ENCODE measurements around the gene NUMBL.

NUMBL gene

DNA sequence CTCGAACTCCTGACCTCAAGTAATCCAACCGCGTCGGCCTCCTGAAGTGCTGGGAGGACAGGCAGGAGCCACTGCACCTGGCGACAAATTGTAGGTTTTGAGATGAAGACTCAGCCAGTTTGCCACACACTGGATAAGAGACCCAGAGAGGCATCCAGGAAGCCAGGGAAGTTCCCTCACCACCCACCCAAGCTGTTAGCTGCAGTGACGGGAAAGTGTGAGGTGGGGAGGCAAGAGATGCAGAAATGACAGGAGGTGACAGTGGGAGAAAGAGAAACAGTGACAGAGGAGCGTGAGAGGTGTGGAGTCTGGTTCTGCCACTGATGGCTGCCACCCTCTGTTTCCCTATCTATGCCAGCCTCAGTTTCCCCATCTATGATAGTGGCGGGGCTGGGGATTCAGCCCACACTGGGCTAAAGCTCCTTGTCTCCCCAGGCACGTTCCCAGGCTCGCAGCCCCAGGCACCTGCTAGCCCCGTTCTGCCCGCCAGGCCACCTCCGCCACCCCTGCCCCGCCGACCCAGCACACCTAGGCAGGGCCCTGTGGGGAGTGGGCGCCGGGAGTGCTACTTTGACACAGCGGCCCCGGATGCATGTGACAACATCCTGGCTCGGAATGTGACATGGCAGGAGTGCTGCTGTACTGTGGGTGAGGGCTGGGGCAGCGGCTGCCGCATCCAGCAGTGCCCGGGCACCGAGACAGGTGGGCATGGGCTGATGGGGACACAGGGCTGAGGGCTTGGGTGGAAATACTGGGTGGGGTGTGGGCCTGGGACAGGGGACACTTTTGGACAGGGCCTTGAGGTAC, 68.3 kb downstream of the NUMBL start:
- H3K27ac Mint-ChIP-seq = peak overlapping the region in 1 of 2 donors; percentile 35
- peaks cover 22% of the 10 kb centered on the region for H3K4me1 Mint-ChIP-seq
- DNase-seq = no peak
- H3K27me3 Mint-ChIP-seq = no peaks in the 10 kb centered on the region
- ATAC-seq = no peak
- H3K9me3 Mint-ChIP-seq = no peaks in the 10 kb centered on the region
- H3K4me3 Mint-ChIP-seq = no peak overlapping the region

DNA sequence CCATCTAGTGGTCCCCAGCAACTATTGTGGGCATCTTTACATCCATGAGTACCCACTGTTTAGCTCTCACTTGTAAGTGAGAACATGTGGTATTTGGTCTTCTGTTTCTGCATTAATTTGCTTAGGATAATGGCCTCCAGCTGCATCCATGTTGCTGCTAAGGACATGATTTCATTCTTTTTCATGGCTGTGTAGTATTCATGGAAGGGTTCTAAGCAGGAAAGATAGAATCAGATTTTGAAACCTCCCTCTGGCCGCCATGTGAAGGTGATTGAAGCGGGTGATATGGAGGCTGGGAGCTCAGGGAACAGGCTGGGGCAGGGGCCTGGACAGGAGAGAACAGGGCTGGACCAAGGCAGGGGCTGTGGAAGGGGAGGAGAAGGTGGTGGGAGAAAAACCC, 69.2 kb downstream of the NUMBL start:
- ATAC-seq = no peak
- no peaks in the 10 kb centered on the region for H3K27me3 Mint-ChIP-seq
- H3K27ac Mint-ChIP-seq = peak overlapping the region in 1 of 2 donors; percentile 79
- DNase-seq = no peak
- H3K4me1 Mint-ChIP-seq = peaks cover 22% of the 10 kb centered on the region
- H3K4me3 Mint-ChIP-seq = no peak overlapping the region
- H3K9me3 Mint-ChIP-seq = no peaks in the 10 kb centered on the region

DNA sequence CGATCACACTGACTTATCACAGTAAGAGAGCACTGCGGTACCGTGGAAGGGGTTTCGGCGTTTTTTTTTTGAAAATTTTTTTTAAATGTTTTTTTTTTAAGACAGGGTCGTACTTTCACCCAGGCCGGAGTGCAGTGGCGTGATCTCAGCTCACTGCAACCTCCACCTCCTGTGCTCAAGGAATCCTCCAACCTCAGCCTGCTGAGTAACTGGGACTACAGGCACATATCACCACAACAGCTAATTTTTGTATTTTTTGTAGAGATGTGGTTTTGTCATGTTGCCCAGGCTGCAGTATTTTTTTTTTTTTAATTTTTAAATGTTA, 70.3 kb downstream of the NUMBL start:
- H3K9me3 Mint-ChIP-seq = no peaks in the 10 kb centered on the region
- ATAC-seq (no peak), DNase-seq (no peak)
- H3K27me3 Mint-ChIP-seq = no peaks in the 10 kb centered on the region
- H3K27ac Mint-ChIP-seq = peak overlapping the region; percentile 2 to 70
- H3K4me3 Mint-ChIP-seq = no peak overlapping the region
- H3K4me1 Mint-ChIP-seq = peaks cover 29% of the 10 kb centered on the region

DNA sequence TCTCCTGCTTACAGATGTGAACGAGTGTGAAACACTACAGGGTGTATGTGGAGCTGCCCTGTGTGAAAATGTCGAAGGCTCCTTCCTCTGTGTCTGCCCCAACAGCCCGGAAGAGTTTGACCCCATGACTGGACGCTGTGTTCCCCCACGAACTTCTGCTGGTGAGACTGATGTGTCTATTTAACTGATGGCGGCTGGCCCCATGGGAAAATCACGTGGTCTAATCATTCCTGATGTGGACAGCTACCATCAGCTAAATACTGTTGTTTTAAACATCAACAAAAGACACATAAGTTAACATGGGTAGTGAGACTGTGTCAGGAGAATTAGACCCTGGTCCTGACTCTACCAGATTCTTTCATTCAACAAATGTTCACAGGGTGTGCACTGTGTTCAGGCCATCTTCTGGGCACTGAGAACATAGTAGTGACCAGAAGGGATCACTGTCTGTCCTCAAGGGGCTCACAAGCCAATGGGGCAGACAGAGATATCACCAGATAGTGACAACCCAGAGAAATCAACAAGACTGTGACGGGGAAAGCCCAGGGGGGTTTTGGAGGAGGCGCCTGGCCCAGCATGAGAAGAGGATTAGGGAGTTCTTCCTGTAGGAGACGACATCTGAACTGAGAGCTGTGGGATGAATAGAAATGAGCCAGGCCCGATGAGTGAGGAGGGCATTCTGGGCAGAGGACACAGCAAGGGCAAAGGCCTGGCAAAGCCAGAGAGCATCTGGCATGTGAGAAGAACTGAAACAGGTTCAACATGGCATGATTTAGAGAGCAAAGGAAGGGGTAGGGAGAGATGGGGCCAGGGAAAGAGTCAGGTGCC, 70.9 kb downstream of the NUMBL start:
- DNase-seq = no peak
- peaks cover 35% of the 10 kb centered on the region for H3K4me1 Mint-ChIP-seq
- no peaks in the 10 kb centered on the region for H3K9me3 Mint-ChIP-seq
- peak overlapping the region; percentile 3 to 70 for H3K27ac Mint-ChIP-seq
- peak overlapping the region in 1 of 2 donors; percentile 11 for H3K4me3 Mint-ChIP-seq
- ATAC-seq = no peak
- H3K27me3 Mint-ChIP-seq = no peaks in the 10 kb centered on the region

DNA sequence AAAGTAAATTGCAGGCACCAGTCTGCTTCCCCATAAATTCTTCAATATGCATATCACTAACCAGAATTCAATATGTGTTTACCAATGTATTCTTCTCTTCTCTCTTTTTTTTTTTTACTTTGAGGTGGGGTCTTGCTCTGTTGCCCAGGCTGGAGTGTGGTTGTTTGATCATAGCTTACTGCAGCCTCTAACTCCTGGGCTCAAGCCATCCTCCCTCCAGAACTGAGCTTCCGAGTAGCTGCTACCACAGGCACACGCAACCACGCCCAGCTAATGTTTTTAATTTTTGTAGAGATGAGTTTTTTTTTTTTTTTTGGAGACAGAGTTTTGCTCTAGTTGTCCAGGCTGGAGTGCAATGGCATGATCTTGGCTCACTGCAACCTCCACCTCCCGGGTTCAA, 72.5 kb downstream of the NUMBL start:
- DNase-seq = no peak
- Mint-ChIP-seq H3K4me3 (no peak overlapping the region), H3K9me3 (no peaks in the 10 kb centered on the region), H3K27ac (no peak overlapping the region), H3K27me3 (no peaks in the 10 kb centered on the region), H3K4me1 (peaks cover 45% of the 10 kb centered on the region)
- ATAC-seq = no peak

DNA sequence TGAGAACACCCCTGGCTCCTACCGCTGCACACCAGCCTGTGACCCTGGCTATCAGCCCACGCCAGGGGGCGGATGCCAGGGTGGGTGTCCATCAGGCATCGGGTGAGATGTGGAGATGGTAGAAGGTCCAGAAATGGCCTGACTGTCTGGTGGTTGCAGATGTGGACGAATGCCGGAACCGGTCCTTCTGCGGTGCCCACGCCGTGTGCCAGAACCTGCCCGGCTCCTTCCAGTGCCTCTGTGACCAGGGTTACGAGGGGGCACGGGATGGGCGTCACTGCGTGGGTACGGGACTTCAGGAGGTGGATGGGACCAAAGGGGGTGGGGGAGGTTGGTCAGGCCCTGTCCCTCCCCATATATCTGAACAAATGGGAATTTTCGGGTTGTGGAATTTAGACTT, 73.5 kb downstream of the NUMBL start:
- Mint-ChIP-seq H3K27ac (no peak overlapping the region), H3K27me3 (no peaks in the 10 kb centered on the region), H3K4me1 (peaks cover 56% of the 10 kb centered on the region), H3K4me3 (no peak overlapping the region), H3K9me3 (no peaks in the 10 kb centered on the region)
- DNase-seq (no peak), ATAC-seq (no peak)

DNA sequence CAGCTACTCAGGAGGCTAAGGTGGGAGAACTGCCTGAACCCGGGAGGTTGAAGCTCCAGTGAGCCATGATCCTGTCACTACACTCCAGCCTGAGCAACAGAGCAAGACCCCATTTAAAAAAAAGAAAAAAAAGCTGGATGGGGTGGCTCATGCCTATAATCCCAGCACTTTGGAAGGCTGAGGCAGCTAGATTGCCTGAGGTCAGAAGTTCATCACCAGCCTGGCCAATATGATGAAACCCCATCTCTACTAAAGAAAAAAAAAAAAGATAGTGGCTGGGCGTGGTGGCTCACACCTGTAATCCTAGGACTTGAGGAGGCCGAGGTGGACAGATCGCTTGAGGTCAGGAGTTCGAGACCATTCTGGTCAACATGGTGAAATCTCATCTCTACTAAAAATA, 74.3 kb downstream of the NUMBL start:
- no peaks in the 10 kb centered on the region for H3K9me3 Mint-ChIP-seq
- no peaks in the 10 kb centered on the region for H3K27me3 Mint-ChIP-seq
- peak overlapping the region in 1 of 2 donors; percentile 2 for H3K27ac Mint-ChIP-seq
- H3K4me1 Mint-ChIP-seq = peaks cover 58% of the 10 kb centered on the region
- no peak overlapping the region for H3K4me3 Mint-ChIP-seq
- DNase-seq = no peak
- ATAC-seq = no peak
